ENCODE measurements around the gene MSANTD1.

MSANTD1 gene

DNA sequence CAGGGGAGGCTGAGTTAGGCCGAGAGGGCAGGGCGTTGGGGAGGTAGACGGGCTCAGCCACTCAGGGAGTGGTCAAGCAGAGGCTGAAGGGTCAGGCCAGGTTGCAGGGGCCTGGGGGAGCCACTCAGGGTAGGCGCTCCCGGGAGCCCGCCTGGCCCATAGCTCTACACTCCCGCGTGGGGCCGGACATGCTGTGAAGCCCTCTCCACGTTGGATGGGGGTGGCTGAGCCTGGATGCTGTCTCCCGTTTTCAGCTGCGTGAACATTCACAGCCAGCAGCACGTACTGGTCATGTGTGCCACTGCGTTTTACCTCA, 14.0 kb upstream of the MSANTD1 start:
- H3K9me3 ChIP-seq = no peaks in the 10 kb centered on the region
- no peaks in the 10 kb centered on the region for H3K4me1 ChIP-seq (ENCODE audit: control insufficient read depth in 1 of 2, insufficient read depth in 1 of 2, low read depth in 1 of 2, low read length in 1 of 2)
- H3K4me3 ChIP-seq (ENCODE audit: low read depth in 1 of 2, low read length in 1 of 2) = no peak overlapping the region
- no peak overlapping the region for H3K27ac ChIP-seq
- TF ChIP-seq, protein P1, sequence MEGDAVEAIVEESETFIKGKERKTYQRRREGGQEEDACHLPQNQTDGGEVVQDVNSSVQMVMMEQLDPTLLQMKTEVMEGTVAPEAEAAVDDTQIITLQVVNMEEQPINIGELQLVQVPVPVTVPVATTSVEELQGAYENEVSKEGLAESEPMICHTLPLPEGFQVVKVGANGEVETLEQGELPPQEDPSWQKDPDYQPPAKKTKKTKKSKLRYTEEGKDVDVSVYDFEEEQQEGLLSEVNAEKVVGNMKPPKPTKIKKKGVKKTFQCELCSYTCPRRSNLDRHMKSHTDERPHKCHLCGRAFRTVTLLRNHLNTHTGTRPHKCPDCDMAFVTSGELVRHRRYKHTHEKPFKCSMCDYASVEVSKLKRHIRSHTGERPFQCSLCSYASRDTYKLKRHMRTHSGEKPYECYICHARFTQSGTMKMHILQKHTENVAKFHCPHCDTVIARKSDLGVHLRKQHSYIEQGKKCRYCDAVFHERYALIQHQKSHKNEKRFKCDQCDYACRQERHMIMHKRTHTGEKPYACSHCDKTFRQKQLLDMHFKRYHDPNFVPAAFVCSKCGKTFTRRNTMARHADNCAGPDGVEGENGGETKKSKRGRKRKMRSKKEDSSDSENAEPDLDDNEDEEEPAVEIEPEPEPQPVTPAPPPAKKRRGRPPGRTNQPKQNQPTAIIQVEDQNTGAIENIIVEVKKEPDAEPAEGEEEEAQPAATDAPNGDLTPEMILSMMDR (IDR thresholded peaks at IDR 0.05) = no peak
- H3K36me3 ChIP-seq = peaks cover 100% of the 10 kb centered on the region
- H3K27me3 ChIP-seq = no peaks in the 10 kb centered on the region

DNA sequence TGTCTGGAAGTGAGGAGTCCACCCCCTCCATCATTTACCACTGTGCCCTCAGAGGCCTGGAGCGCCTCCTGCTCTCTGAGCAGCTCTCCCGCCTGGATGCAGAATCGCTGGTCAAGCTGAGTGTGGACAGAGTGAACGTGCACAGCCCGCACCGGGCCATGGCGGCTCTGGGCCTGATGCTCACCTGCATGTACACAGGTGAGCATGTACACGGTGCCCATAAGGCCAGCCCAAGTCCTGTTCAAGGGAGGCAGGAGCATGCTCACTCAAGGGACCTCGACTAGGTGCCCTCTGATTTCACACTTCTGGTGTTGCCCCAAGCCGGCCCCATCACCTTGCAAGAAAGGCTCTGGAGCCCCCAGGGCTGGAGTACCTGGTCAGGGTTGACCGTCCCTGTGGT, 13.4 kb upstream of the MSANTD1 start:
- H3K9me3 ChIP-seq = no peaks in the 10 kb centered on the region
- H3K4me3 ChIP-seq (ENCODE audit: low read depth in 1 of 2, low read length in 1 of 2) = no peak overlapping the region
- H3K27me3 ChIP-seq = no peaks in the 10 kb centered on the region
- no peaks in the 10 kb centered on the region for H3K4me1 ChIP-seq (ENCODE audit: control insufficient read depth in 1 of 2, insufficient read depth in 1 of 2, low read depth in 1 of 2, low read length in 1 of 2)
- H3K27ac ChIP-seq = no peak overlapping the region
- peaks cover 100% of the 10 kb centered on the region for H3K36me3 ChIP-seq
- TF ChIP-seq, protein P1 (IDR thresholded peaks at IDR 0.05) = no peak

DNA sequence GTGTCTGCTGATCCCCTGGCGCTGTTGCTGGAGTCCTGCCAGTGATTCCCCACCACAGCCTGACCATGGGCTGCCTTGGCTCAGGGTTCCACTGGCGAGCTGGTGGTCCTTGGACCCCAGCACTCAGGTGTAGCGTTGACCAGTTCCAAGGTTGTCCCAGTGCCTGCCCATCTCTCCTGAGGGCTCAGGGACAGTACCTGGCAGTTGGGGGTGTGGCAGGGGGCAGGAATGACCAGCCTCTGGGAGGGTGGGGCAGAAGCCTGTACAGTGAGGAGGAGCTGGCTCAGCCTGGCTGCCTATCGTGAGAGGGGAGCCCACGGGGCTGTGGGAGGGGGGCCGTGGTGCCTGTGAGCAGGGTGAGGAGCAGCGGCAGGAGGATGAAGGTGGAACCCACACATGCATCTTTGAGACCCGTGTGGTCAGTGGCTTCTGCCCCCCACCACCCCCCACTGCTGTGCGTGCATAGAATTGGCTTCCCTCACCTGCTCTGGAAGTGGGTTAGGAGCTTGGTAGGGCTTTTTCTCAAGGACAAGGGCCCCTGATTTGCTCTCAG, 12.6 kb upstream of the MSANTD1 start:
- Histone ChIP-seq H3K9me3 (no peaks in the 10 kb centered on the region), H3K4me1 (ENCODE audit: control insufficient read depth in 1 of 2, insufficient read depth in 1 of 2, low read depth in 1 of 2, low read length in 1 of 2) (no peaks in the 10 kb centered on the region), H3K27ac (no peak overlapping the region), H3K27me3 (no peaks in the 10 kb centered on the region), H3K36me3 (peaks cover 100% of the 10 kb centered on the region), H3K4me3 (ENCODE audit: low read depth in 1 of 2, low read length in 1 of 2) (no peak overlapping the region)
- TF ChIP-seq, protein P1 (IDR thresholded peaks at IDR 0.05) = no peak

DNA sequence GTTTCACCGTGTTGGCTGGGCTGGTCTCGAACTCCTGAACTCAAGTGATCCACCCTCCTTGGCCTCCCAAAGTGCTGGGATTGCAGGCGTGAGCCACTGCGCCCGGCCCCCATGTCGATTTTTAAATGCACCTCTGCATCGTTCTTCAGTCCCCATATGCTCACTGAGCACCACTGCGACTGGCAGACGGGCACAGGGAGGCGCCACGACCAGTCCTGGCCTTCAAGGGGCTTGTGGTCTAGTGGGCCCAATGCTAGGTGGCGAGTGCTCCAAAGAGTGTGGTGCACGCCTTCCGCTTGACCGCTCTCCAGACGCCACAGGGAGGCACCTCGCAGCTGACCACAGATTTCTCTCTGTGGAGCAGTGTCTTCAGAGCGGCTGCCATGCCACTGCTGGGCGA, 11.7 kb upstream of the MSANTD1 start:
- H3K4me3 ChIP-seq (ENCODE audit: low read depth in 1 of 2, low read length in 1 of 2) = no peak overlapping the region
- H3K36me3 ChIP-seq = peaks cover 100% of the 10 kb centered on the region
- no peaks in the 10 kb centered on the region for H3K27me3 ChIP-seq
- TF ChIP-seq, protein P1 (IDR thresholded peaks at IDR 0.05) = no peak
- no peaks in the 10 kb centered on the region for H3K4me1 ChIP-seq (ENCODE audit: control insufficient read depth in 1 of 2, insufficient read depth in 1 of 2, low read depth in 1 of 2, low read length in 1 of 2)
- no peak overlapping the region for H3K27ac ChIP-seq
- H3K9me3 ChIP-seq = no peaks in the 10 kb centered on the region

DNA sequence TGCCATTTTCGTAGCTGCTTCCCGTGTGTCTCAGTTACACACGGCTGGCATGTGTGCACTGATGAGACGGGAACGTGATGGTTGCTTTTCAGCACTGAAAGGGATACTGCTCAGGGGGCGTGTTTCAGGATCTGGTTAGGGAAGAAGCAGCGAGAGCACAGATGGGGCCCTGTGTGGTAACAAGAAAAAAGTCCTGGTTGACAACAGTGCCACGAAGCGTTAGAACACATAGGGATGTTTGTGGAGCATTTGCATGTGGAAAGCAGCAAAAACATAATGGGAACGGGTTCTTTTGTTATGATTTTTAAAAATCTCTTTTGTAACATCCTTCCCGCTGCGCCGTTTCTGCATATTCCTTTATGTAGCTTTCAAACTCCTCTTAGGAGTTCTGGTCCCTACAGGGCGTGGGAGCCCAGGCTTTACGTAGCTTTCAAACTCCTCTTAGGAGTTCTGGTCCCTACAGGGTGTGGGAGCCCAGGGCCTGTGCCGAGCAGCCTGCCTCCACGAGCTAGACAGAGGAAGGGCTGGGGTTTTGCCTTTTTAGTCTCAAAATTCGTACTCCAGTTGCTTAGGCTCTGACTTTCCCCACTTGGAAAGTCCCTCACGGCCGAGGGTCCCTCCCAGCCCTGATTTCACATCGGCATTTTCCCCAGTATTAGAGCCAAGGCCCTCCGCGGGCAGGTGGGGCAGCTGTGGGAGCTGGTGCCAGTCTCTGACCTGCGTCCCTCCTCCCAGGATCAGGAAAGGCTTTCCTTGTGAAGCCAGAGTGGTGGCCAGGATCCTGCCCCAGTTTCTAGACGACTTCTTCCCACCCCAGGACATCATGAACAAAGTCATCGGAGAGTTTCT, 11.0 kb upstream of the MSANTD1 start:
- Histone ChIP-seq H3K4me1 (ENCODE audit: control insufficient read depth in 1 of 2, insufficient read depth in 1 of 2, low read depth in 1 of 2, low read length in 1 of 2) (no peaks in the 10 kb centered on the region), H3K27me3 (no peaks in the 10 kb centered on the region), H3K9me3 (no peaks in the 10 kb centered on the region), H3K36me3 (peaks cover 99% of the 10 kb centered on the region), H3K27ac (no peak overlapping the region), H3K4me3 (ENCODE audit: low read depth in 1 of 2, low read length in 1 of 2) (no peak overlapping the region)
- TF ChIP-seq, protein P1 (IDR thresholded peaks at IDR 0.05) = no peak

Measured in neutrophil (primary cell).